H9 (cell line): Measurements from ENCODE around the gene ATP6V1G3. TPM values are rescaled to one million over a fixed set of nuclear protein-coding genes. Genes with fewer than 3 reads are reported as not detected.

Source experiments
- DNase-seq: peaks from one replicate; pipeline ENCODE4 v3.0.0-alpha.2; 2017
- H2AFZ ChIP-seq: one replicate; pipeline ENCODE4 v1.6.1; 2013; ENCODE audit warnings: mild to moderate bottlenecking, low read length, control low read depth, moderate library complexity
- H2AK5ac ChIP-seq: 2 replicates; pipeline ENCODE4 v1.6.1; 2013; ENCODE audit warnings: low read length, control low read depth, mixed read lengths; ENCODE audit not compliant: insufficient read length
- H2BK120ac ChIP-seq: one replicate; pipeline ENCODE4 v1.6.1; 2013; ENCODE audit warnings: low read depth, mild to moderate bottlenecking, low read length, control low read depth, inconsistent platforms; ENCODE audit not compliant: poor library complexity, severe bottlenecking
- H2BK12ac ChIP-seq: 2 replicates; pipeline ENCODE4 v1.6.1; 2013; ENCODE audit warnings: low read length, control low read depth, mixed read lengths, low read depth; ENCODE audit not compliant: insufficient read length
- H2BK15ac ChIP-seq: 2 replicates; pipeline ENCODE4 v1.6.1; 2013; ENCODE audit warnings: low read depth, low read length, control low read depth
- H2BK20ac ChIP-seq: one replicate; pipeline ENCODE4 v1.6.1; 2013; ENCODE audit warnings: low read depth, mild to moderate bottlenecking, low read length, control low read depth, inconsistent platforms; ENCODE audit not compliant: poor library complexity, severe bottlenecking
- H2BK5ac ChIP-seq: 2 replicates; pipeline ENCODE4 v1.6.1; 2013; ENCODE audit warnings: low read length, control low read depth, mixed read lengths; ENCODE audit not compliant: insufficient read length
- H3K14ac ChIP-seq: 2 replicates; pipeline ENCODE4 v1.6.1; 2013; ENCODE audit warnings: low read length, control low read depth; ENCODE audit not compliant: insufficient read depth
- H3K18ac ChIP-seq: 2 replicates; pipeline ENCODE4 v1.6.1; 2013; ENCODE audit warnings: low read depth, mild to moderate bottlenecking, mixed read lengths, low read length, control low read depth; ENCODE audit not compliant: insufficient read length
- H3K23ac ChIP-seq: 2 replicates; pipeline ENCODE4 v1.6.1; 2013; ENCODE audit warnings: low read length, control low read depth, mixed read lengths, low read depth; ENCODE audit not compliant: insufficient read length
- H3K23me2 ChIP-seq: 2 replicates; pipeline ENCODE4 v1.6.1; 2013; ENCODE audit warnings: low read depth, mild to moderate bottlenecking, mixed read lengths, low read length, control low read depth; ENCODE audit not compliant: insufficient read length, poor library complexity, severe bottlenecking
- H3K27ac ChIP-seq: 2 replicates; pipeline ENCODE4 v1.5.1; 2013; ENCODE audit warnings: low read length, control low read depth, mixed read lengths, low read depth; ENCODE audit not compliant: insufficient read length
- H3K27me3 ChIP-seq: 2 replicates; pipeline ENCODE4 v1.6.1; 2013; ENCODE audit warnings: low read length, control low read depth, inconsistent platforms; ENCODE audit not compliant: insufficient read depth
- H3K4ac ChIP-seq: 2 replicates; pipeline ENCODE4 v1.6.1; 2013; ENCODE audit warnings: low read depth, mild to moderate bottlenecking, control low read depth, inconsistent platforms, low read length, moderate library complexity
- H3K4me1 ChIP-seq: 2 replicates; pipeline ENCODE4 v1.6.1; 2013; ENCODE audit warnings: low read length, control low read depth, inconsistent platforms; ENCODE audit not compliant: insufficient read depth
- H3K4me2 ChIP-seq: 2 replicates; pipeline ENCODE4 v1.6.1; 2013; ENCODE audit warnings: low read length, control low read depth, mixed read lengths; ENCODE audit not compliant: insufficient read length, insufficient read depth
- H3K56ac ChIP-seq: 2 replicates; pipeline ENCODE4 v1.6.1; 2013; ENCODE audit warnings: low read depth, mild to moderate bottlenecking, mixed read lengths, low read length, control low read depth; ENCODE audit not compliant: insufficient read length
- H3K79me1 ChIP-seq: 2 replicates; pipeline ENCODE4 v1.6.1; 2013; ENCODE audit warnings: low read depth, mild to moderate bottlenecking, moderate library complexity, low read length, control low read depth, inconsistent platforms; ENCODE audit not compliant: insufficient read depth, poor library complexity, severe bottlenecking
- H3K79me2 ChIP-seq: 2 replicates; pipeline ENCODE4 v1.6.1; 2013; ENCODE audit warnings: low read length, control low read depth, inconsistent platforms; ENCODE audit not compliant: insufficient read depth
- H3K9ac ChIP-seq: 2 replicates; pipeline ENCODE4 v1.6.1; 2013; ENCODE audit warnings: low read length, control low read depth, mixed read lengths; ENCODE audit not compliant: insufficient read length; ENCODE audit errors: extremely low read depth
- H3K9me3 ChIP-seq: one replicate; pipeline ENCODE4 v1.6.1; 2013; ENCODE audit warnings: low read depth, low read length, inconsistent platforms; ENCODE audit not compliant: control insufficient read depth
- H3T11ph ChIP-seq: one replicate; pipeline ENCODE4 v1.6.1; 2013; ENCODE audit warnings: mild to moderate bottlenecking, low read length, control low read depth, inconsistent platforms
- H4K20me1 ChIP-seq: one replicate; pipeline ENCODE4 v1.6.1; 2013; ENCODE audit not compliant: control insufficient read depth, insufficient read length, insufficient read depth
- H4K5ac ChIP-seq: 2 replicates; pipeline ENCODE4 v1.6.1; 2013; ENCODE audit warnings: low read depth, mild to moderate bottlenecking, mixed read lengths, low read length, control low read depth; ENCODE audit not compliant: insufficient read length
- H4K8ac ChIP-seq: replicated peaks from 2 replicates; pipeline ENCODE4 v1.6.1; 2013; ENCODE audit warnings: low read length, control low read depth, mixed read lengths, low read depth; ENCODE audit not compliant: insufficient read length
- H4K91ac ChIP-seq: 2 replicates; pipeline ENCODE4 v1.6.1; 2013; ENCODE audit warnings: low read depth, mild to moderate bottlenecking, moderate library complexity, mixed read lengths, low read length, control low read depth; ENCODE audit not compliant: insufficient read length
- H3K27ac Mint-ChIP-seq, 3 experiments: 2 replicates in 2 of 3; 3 replicates in 1 of 3; pipeline ENCODE4 v1.8.0; 2020 to 2021; ENCODE audit warnings: mixed read lengths in 3 of 3, mild to moderate bottlenecking in 1 of 3, moderate library complexity in 1 of 3
- H3K27me3 Mint-ChIP-seq: 2 replicates; pipeline ENCODE4 v1.8.0; 2021; ENCODE audit warnings: low read depth, mild to moderate bottlenecking, moderate library complexity, mixed read lengths
- H3K36me3 Mint-ChIP-seq, 3 experiments: 2 replicates in 2 of 3; 3 replicates in 1 of 3; pipeline ENCODE4 v1.8.0; 2020 to 2021; ENCODE audit warnings: low read depth in 3 of 3, mixed read lengths in 3 of 3; ENCODE audit not compliant: insufficient read depth in 1 of 3
- H3K4me1 Mint-ChIP-seq, 2 experiments: 2 replicates each; pipeline ENCODE4 v1.8.0; 2020; ENCODE audit warnings: mixed read lengths in 2 of 2
- H3K4me3 Mint-ChIP-seq, 2 experiments: 2 replicates in 1 of 2; 3 replicates in 1 of 2; pipeline ENCODE4 v1.8.0; 2020 to 2021; ENCODE audit warnings: mild to moderate bottlenecking in 2 of 2, mixed read lengths in 2 of 2, moderate library complexity in 1 of 2
- H3K9me3 Mint-ChIP-seq, 2 experiments: 2 replicates in 1 of 2; 3 replicates in 1 of 2; pipeline ENCODE4 v1.8.0; 2020; ENCODE audit warnings: mild to moderate bottlenecking in 2 of 2, mixed read lengths in 2 of 2, moderate library complexity in 1 of 2
- WGBS: extraction: QIAGEN DNeasy Blood & Tissue Kit; methylation state at CpG from one replicate; pipeline ENCODE4 v1.1.7; 2013; ENCODE audit warnings: missing lambda C conversion rate, low lambda C conversion rate, mixed read lengths; ENCODE audit not compliant: insufficient read length; ENCODE audit errors: extremely low coverage; 5-methylcytosine and 5-hydroxymethylcytosine counted together
- total RNA-seq: library from RNA; stranded (reverse); gene quantifications from 2 replicates; pipeline ENCODE4 v1.2.1, GENCODE V29; 2021
- TF ChIP-seq, protein P1 (sequence below): fragments of 200-600 bp; sonication (generic); conservative IDR thresholded peaks from 3 replicates; pipeline ENCODE4 v1.8.0; 2021; ENCODE audit warnings: antibody characterized with exemption, mild to moderate bottlenecking

The ATP6V1G3 gene
- total RNA-seq, 1 experiment from 2014 or later = not detected

- H2AK5ac ChIP-seq = no peak overlapping the region
- Mint-ChIP-seq H3K36me3 (no peaks in the 10 kb centered on the region; a peak in 1 of 7 replicates), H3K27me3 (no peaks in the 10 kb centered on the region), H3K27ac (peak overlapping the region; percentile 10 to 81 (median 29); a peak in 3 of 7 replicates), H3K9me3 (no peaks in the 10 kb centered on the region), H3K4me3 (no peak overlapping the region), H3K4me1 (peaks cover 25 to 31% of the 10 kb centered on the region in 2 experiments)
- peaks cover 9% of the 10 kb centered on the region; the same call in 1 of the 2 replicates for H3K4me1 ChIP-seq
- H4K20me1 ChIP-seq = no peaks in the 10 kb centered on the region
- H3K27ac ChIP-seq = peak overlapping the region; percentile 46
- no peak overlapping the region for H4K5ac ChIP-seq
- H3K79me1 ChIP-seq = no peaks in the 10 kb centered on the region
- no peak overlapping the region for H3K18ac ChIP-seq
- H2BK5ac ChIP-seq = no peak overlapping the region
- H3K9ac ChIP-seq = no peak overlapping the region
- H3T11ph ChIP-seq = no peak overlapping the region
- H3K4ac ChIP-seq = no peak overlapping the region
- no peaks in the 10 kb centered on the region for H3K9me3 ChIP-seq
- DNase-seq = no peak
- no peaks in the 10 kb centered on the region for H3K23me2 ChIP-seq
- peak overlapping the region; percentile 51 for H3K4me2 ChIP-seq
- no peak overlapping the region for H2AFZ ChIP-seq
- H2BK120ac ChIP-seq = no peak overlapping the region
- TF ChIP-seq, protein P1, sequence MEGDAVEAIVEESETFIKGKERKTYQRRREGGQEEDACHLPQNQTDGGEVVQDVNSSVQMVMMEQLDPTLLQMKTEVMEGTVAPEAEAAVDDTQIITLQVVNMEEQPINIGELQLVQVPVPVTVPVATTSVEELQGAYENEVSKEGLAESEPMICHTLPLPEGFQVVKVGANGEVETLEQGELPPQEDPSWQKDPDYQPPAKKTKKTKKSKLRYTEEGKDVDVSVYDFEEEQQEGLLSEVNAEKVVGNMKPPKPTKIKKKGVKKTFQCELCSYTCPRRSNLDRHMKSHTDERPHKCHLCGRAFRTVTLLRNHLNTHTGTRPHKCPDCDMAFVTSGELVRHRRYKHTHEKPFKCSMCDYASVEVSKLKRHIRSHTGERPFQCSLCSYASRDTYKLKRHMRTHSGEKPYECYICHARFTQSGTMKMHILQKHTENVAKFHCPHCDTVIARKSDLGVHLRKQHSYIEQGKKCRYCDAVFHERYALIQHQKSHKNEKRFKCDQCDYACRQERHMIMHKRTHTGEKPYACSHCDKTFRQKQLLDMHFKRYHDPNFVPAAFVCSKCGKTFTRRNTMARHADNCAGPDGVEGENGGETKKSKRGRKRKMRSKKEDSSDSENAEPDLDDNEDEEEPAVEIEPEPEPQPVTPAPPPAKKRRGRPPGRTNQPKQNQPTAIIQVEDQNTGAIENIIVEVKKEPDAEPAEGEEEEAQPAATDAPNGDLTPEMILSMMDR = no peak
- no peak overlapping the region for H3K56ac ChIP-seq
- no peak overlapping the region for H3K14ac ChIP-seq
- no peak overlapping the region for H2BK15ac ChIP-seq
- no peak overlapping the region for H4K91ac ChIP-seq
- no peak overlapping the region for H2BK12ac ChIP-seq
- H3K23ac ChIP-seq = no peak overlapping the region
- H3K79me2 ChIP-seq = no peaks in the 10 kb centered on the region
- no peaks in the 10 kb centered on the region for H3K27me3 ChIP-seq
- no CpG with 5 or more reads among the region's 10 CpGs for WGBS
- H2BK20ac ChIP-seq = peak overlapping the region; percentile 32
- no peak overlapping the region for H4K8ac ChIP-seq
These were observed 20.6 kb downstream of the ATP6V1G3 start for GRCh38 chr1:198519639-198520501.
